Esophagus squamous epithelium (tissue), 5 donors: Measurements from ENCODE around the gene STK11. TPM values are rescaled to one million over a fixed set of nuclear protein-coding genes. Genes with fewer than 3 reads are reported as not detected.
A peak's percentile ranks its signal among the peaks of the same experiment; 100 is the strongest.

Experiments used
- DNase-seq: peaks from one replicate; lab custom pipeline; 2025; lab: John Stamatoyannopoulos, UW
- H3K27ac ChIP-seq, 4 donors: fragments of 200-600 bp; sonication (generic); one replicate each; pipeline ENCODE4 v1.5.1; 2016 to 2019; ENCODE audit warnings: mild to moderate bottlenecking in 1 of 4
- H3K27me3 ChIP-seq, 4 donors: fragments of 200-600 bp; sonication (generic); 1 replicate in 3 of 4; 2 replicates in 1 of 4; pipeline versions ENCODE4 v1.5.1 to v1.6.0; 2017 to 2021; ENCODE audit warnings: antibody characterized with exemption in 1 of 4
- H3K36me3 ChIP-seq, 3 donors: fragments of 200-600 bp; sonication (generic); one replicate each; pipeline ENCODE4 v1.5.1; 2016 to 2019
- H3K4me1 ChIP-seq, 3 donors: fragments of 200-600 bp; sonication (generic); one replicate each; pipeline ENCODE4 v1.5.1; 2017 to 2019
- H3K4me3 ChIP-seq, 4 donors: fragments of 200-600 bp; sonication (generic); 1 replicate in 3 of 4; 2 replicates in 1 of 4; pipeline ENCODE4 v1.5.1; 2016 to 2019; ENCODE audit warnings: mild to moderate bottlenecking in 2 of 4, moderate library complexity in 1 of 4
- H3K9me3 ChIP-seq, 3 donors: fragments of 200-600 bp; sonication (generic); one replicate each; pipeline ENCODE4 v1.5.1; 2016 to 2019
- CTCF ChIP-seq, 6 experiments: fragments of 450-650 bp in 4 of 6; fragments of 200-600 bp in 2 of 6; sonication (generic) in 2 of 6; IDR thresholded peaks; one replicate each; pipeline ENCODE4 v1.5.1; 2016 to 2019; ENCODE audit warnings: antibody characterized with exemption in 6 of 6, mild to moderate bottlenecking in 4 of 6, moderate library complexity in 4 of 6
- POLR2A ChIP-seq, 4 donors: fragments of 450-650 bp; IDR thresholded peaks; one replicate each; pipeline ENCODE4 v1.6.1; 2017; ENCODE audit warnings: antibody characterized with exemption in 4 of 4, mild to moderate bottlenecking in 4 of 4, moderate library complexity in 3 of 4
- WGBS, 2 donors: methylation state at CpG; one replicate each; pipeline ENCODE4 v1.1.5; 2018; 5-methylcytosine and 5-hydroxymethylcytosine counted together
- intact Hi-C: fragments of 100-400 bp; cut with DNase I; formaldehyde crosslinking; loops from one replicate; pipeline ENCODE4 v1.15.0; 2022
- total RNA-seq, 4 donors: library from RNA; depleted of rRNA; stranded (reverse); fragments of >200 nt; gene quantifications; one replicate each; pipeline ENCODE4 v1.1.0, GENCODE V29; 2016
- donor health status: DM: yes; HTN: yes; CAD: no.

The STK11 gene
- total RNA-seq, 4 donors from 2014 or later = 59.3 to 68.5 (median 61.6) TPM

- no peak for DNase-seq
- intact Hi-C loops = no loop called here
- no CpG with 5 or more reads among the region's 67 CpGs for WGBS, 2 donors
- H3K36me3 ChIP-seq = peaks cover 14 to 41% (median 18%) of the 10 kb centered on the region in 3 donors
- no peaks in the 10 kb centered on the region for H3K27me3 ChIP-seq
- H3K4me3 ChIP-seq = peak overlapping the region; percentile 73 to 98 (median 90)
- H3K4me1 ChIP-seq = peaks cover 47 to 79% (median 59%) of the 10 kb centered on the region in 3 donors
- TF ChIP-seq POLR2A (IDR thresholded peaks at IDR 0.05) (no peak), CTCF (IDR thresholded peaks at IDR 0.05) (no peak)
- no peaks in the 10 kb centered on the region for H3K9me3 ChIP-seq
- H3K27ac ChIP-seq = peak overlapping the region; percentile 98 to 100 (median 100)
These were observed 44.4 kb downstream of the STK11 start for GRCh38 chr19:1249990-1250436.

GRCh38 chr19:1250437-1251260 is 45.1 kb downstream of the STK11 start:
- Histone ChIP-seq H3K36me3 (peaks cover 21 to 47% (median 24%) of the 10 kb centered on the region in 3 donors), H3K27me3 (no peaks in the 10 kb centered on the region), H3K9me3 (no peaks in the 10 kb centered on the region), H3K4me1 (peaks cover 47 to 79% (median 59%) of the 10 kb centered on the region in 3 donors), H3K27ac (peak overlapping the region; percentile 98 to 100 (median 100)), H3K4me3 (peak overlapping the region; percentile 73 to 98 (median 90))
- intact Hi-C loops = no loop called here
- no CpG with 5 or more reads among the region's 90 CpGs for WGBS, 2 donors
- no peak for DNase-seq
- TF ChIP-seq POLR2A (IDR thresholded peaks at IDR 0.05) (no peak), CTCF (IDR thresholded peaks at IDR 0.05) (no peak)

- Histone ChIP-seq H3K36me3 (peaks cover 27 to 56% (median 31%) of the 10 kb centered on the region in 3 donors), H3K4me1 (peaks cover 43 to 79% (median 54%) of the 10 kb centered on the region in 3 donors), H3K27me3 (no peaks in the 10 kb centered on the region), H3K9me3 (no peaks in the 10 kb centered on the region), H3K4me3 (peak overlapping the region; percentile 73 to 98 (median 90)), H3K27ac (peak overlapping the region; percentile 98 to 100 (median 100))
- TF ChIP-seq POLR2A (IDR thresholded peaks at IDR 0.05) (peak in 1 of 4 donors; percentile 42), CTCF (IDR thresholded peaks at IDR 0.05) (peak in 1 of 6 experiments; percentile 2)
- intact Hi-C loops = no loop called here
- 0% methylated on average over 4 to 24 of the region's 41 CpGs for WGBS, 2 donors
- peak; percentile 59 for DNase-seq
These were observed 46.0 kb downstream of the STK11 start for GRCh38 chr19:1251330-1252220.

- Histone ChIP-seq H3K27ac (peak overlapping the region; percentile 98 to 100 (median 100)), H3K27me3 (no peaks in the 10 kb centered on the region), H3K36me3 (peaks cover 35 to 64% (median 38%) of the 10 kb centered on the region in 3 donors), H3K4me3 (peak overlapping the region; percentile 73 to 98 (median 90)), H3K9me3 (no peaks in the 10 kb centered on the region), H3K4me1 (peaks cover 50 to 79% (median 60%) of the 10 kb centered on the region in 3 donors)
- WGBS, 2 donors = 1 to 3% methylated on average over 11 to 16 of the region's 30 CpGs
- peak; percentile 83 for DNase-seq
- no peak for TF ChIP-seq CTCF (IDR thresholded peaks at IDR 0.05)
- TF ChIP-seq POLR2A (IDR thresholded peaks at IDR 0.05) = peak in 2 of 4 donors; percentile 26 to 30
- intact Hi-C loops = no loop called here
These were observed 46.7 kb downstream of the STK11 start for GRCh38 chr19:1252221-1252820.
